GM10266 (cell line): ENCODE data around the gene SELPLG.

ENCODE experiments used
- DNase-seq: peaks from one replicate; pipeline ENCODE4 v3.0.0; 2012; ENCODE audit errors: extremely low spot score
- CTCF ChIP-seq: IDR thresholded peaks from 2 replicates; pipeline ENCODE4 v1.5.1; 2012; ENCODE audit warnings: mild to moderate bottlenecking, low read depth; ENCODE audit not compliant: control insufficient read depth, insufficient read depth; ENCODE audit errors: missing control alignments

Gene SELPLG

GRCh38 chr12:108641446-108642268, 8.0 kb upstream of the SELPLG start:
- DNase-seq, result no peak
- TF ChIP-seq CTCF, result no peak

- no peak for DNase-seq
- TF ChIP-seq CTCF, result no peak
Observed at GRCh38 chr12:108640802-108641445, 7.2 kb upstream of the SELPLG start.

GRCh38 chr12:108638997-108639822, 5.5 kb upstream of the SELPLG start:
- no peak for DNase-seq
- TF ChIP-seq CTCF, result no peak

- no peak for TF ChIP-seq CTCF
- DNase-seq, result no peak
Observed at GRCh38 chr12:108638141-108638827, 4.6 kb upstream of the SELPLG start.

GRCh38 chr12:108637222-108637971, 3.7 kb upstream of the SELPLG start:
- no peak for TF ChIP-seq CTCF
- no peak for DNase-seq

- TF ChIP-seq CTCF, result no peak
- no peak for DNase-seq
Observed at GRCh38 chr12:108635997-108636808, 2.5 kb upstream of the SELPLG start.
